Heart right ventricle (tissue), 16 donors: ENCODE data around the gene NAV3. TPM values are rescaled to one million over a fixed set of nuclear protein-coding genes. Genes with fewer than 3 reads are reported as not detected.

Experiments used
- ATAC-seq, 8 donors: fragments of 200-7000 bp; cut with Tn5 transposase; one replicate each; pipeline ENCODE4 v1.9.1; 2020; ENCODE audit warnings: mild to moderate bottlenecking in 8 of 8, moderate library complexity in 8 of 8, moderate number of reproducible peaks in 1 of 8
- DNase-seq, 2 donors: peaks; one replicate each; pipeline ENCODE4 v3.0.0-alpha.2; 2020
- H3K27ac ChIP-seq, 10 donors: fragments of 200-600 bp; sonication (generic) in 2 of 10; one replicate each; pipeline versions ENCODE4 v1.5.0 to v1.8.0; 2020 to 2022; ENCODE audit warnings: mild to moderate bottlenecking in 3 of 10
- H3K27me3 ChIP-seq, 7 donors: fragments of 200-600 bp; one replicate each; pipeline ENCODE4 v1.8.0; 2021 to 2022; ENCODE audit warnings: mild to moderate bottlenecking in 2 of 7
- H3K36me3 ChIP-seq, 9 donors: fragments of 200-600 bp; sonication (generic) in 1 of 9; one replicate each; pipeline versions ENCODE4 v1.5.0 to v1.8.0; 2020 to 2022; ENCODE audit warnings: mild to moderate bottlenecking in 2 of 9
- H3K4me1 ChIP-seq, 9 donors: fragments of 200-600 bp; sonication (generic) in 1 of 9; one replicate each; pipeline versions ENCODE4 v1.5.0 to v1.8.0; 2020 to 2022; ENCODE audit warnings: mild to moderate bottlenecking in 4 of 9
- H3K4me3 ChIP-seq, 10 donors: fragments of 200-600 bp; sonication (generic) in 2 of 10; one replicate each; pipeline versions ENCODE4 v1.5.0 to v1.8.0; 2020 to 2022; ENCODE audit warnings: mild to moderate bottlenecking in 7 of 10, moderate library complexity in 2 of 10
- H3K9me3 ChIP-seq, 11 donors: fragments of 200-600 bp in 10 of 11; sonication (generic) in 2 of 11; one replicate each; pipeline versions ENCODE4 v1.5.0 to v1.8.0; 2013 to 2022; ENCODE audit warnings: mild to moderate bottlenecking in 2 of 11, control low read depth in 1 of 11, moderate library complexity in 1 of 11
- WGBS, 2 donors: extraction: QIAGEN DNeasy Blood & Tissue Kit; methylation state at CpG; one replicate each; pipeline ENCODE4 v1.1.7; 2013; ENCODE audit warnings: inconsistent platforms in 1 of 2; 5-methylcytosine and 5-hydroxymethylcytosine counted together
- intact Hi-C, 10 donors: fragments of 100-400 bp; cut with DNase I; formaldehyde crosslinking; loops; one replicate each; pipeline versions ENCODE4 v1.11.1 to v1.14.2; 2022
- polyA plus RNA-seq, 2 donors: library from polyadenylated mRNA; stranded (reverse); fragments of 200-250 nt; gene quantifications; one replicate each; pipeline ENCODE4 v1.2.3, GENCODE V29; 2013
- total RNA-seq, 10 donors: library from RNA; stranded (reverse); fragmentation: NEBNext Ultra II Directional in 3 of 10; extraction: Animal tissue kit (Norgen Biotek cat#: 25700) in 3 of 10; gene quantifications; one replicate each; pipeline versions ENCODE4 v1.2.1 to v1.2.4, GENCODE V29; 2021 to 2023
- TF ChIP-seq, protein P1 (sequence below), 9 donors: fragments of 200-600 bp; sonication (generic) in 2 of 9; IDR thresholded peaks; one replicate each; pipeline versions ENCODE4 v1.5.0 to v1.8.0; 2021 to 2022; ENCODE audit warnings: antibody characterized with exemption in 9 of 9, mild to moderate bottlenecking in 5 of 9, moderate library complexity in 1 of 9
- donor health status: Arrhythmogenic right ventricular cardiomyopathy.
- donor health status: ischemic (EF 13 %, LVEDD 7.1; RV severe dilation, severe dysfunction).
- donor health status: healthy with polysubstance abuse.
- donor health status: DM: no; HTN: yes; CAD: no.
- donor health status: DM: no; HTN: no; CAD: no.
- donor health status: ischemic (EF 25% LVEDD 6.9; RV normal size, moderate dysfunction).
- donor health status: ischemic (EF 25% LVEDD 5.7; RV mildly dilated, moderate dysfunction).
- donor health status: healthy.
- donor health status: DM: yes; HTN: yes; CAD: no.
- donor health status: Ischemic cardiomyopathy.
- donor health status: ischemic (EF 35%, LVEDD 5.7; RV mildly dilated, moderate dysfunction).
- donor health status: nonischemic (EF 11% LVEDD 7.7; RV severe dilation, severe dysfunction).
- donor health status: DM: yes; HTN: yes; CAD: no.
- donor health status: PGD.
- donor health status: ischemic (EF 29% LVEDD 5.4; RV normal size, mild dysfunction).
- donor health status: nonischemic (EF 23%, LVEDD 6.1; RV moderate dilation, normal function).

NAV3 gene
- total and polyA plus RNA-seq, 12 donors, result 0.91 to 7.6 (median 4.6) TPM

DNA sequence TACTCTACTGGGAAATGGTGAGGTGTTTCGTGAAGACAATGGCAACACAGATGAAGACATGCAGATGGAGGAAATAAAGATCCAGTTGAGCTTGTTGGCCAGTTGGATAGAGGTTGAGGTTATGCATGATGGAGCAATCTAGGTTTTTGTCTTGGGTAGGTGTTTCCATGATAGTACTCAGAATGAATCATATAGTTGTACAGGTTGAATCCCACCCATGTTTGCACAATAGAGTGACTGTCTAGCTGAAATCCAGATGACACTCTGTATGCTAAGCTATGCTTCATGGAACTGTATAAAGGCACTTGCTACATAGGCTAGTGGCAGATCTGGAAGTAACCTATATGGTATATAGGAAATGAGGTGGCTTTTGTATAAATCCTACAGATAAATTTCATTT lies 264.9 kb downstream of the NAV3 start:
- H3K27ac ChIP-seq, result no peak overlapping the region
- intact Hi-C loops, result no loop called here
- ATAC-seq, result no peak
- WGBS, 2 donors, result 94 to 100% methylated on average over 1 of the region's 1 CpG
- H3K4me3 ChIP-seq, result no peak overlapping the region
- no peaks in the 10 kb centered on the region for H3K36me3 ChIP-seq
- no peaks in the 10 kb centered on the region for H3K9me3 ChIP-seq
- H3K4me1 ChIP-seq, result no peaks in the 10 kb centered on the region
- no peak for DNase-seq
- no peaks in the 10 kb centered on the region for H3K27me3 ChIP-seq
- TF ChIP-seq, protein P1, sequence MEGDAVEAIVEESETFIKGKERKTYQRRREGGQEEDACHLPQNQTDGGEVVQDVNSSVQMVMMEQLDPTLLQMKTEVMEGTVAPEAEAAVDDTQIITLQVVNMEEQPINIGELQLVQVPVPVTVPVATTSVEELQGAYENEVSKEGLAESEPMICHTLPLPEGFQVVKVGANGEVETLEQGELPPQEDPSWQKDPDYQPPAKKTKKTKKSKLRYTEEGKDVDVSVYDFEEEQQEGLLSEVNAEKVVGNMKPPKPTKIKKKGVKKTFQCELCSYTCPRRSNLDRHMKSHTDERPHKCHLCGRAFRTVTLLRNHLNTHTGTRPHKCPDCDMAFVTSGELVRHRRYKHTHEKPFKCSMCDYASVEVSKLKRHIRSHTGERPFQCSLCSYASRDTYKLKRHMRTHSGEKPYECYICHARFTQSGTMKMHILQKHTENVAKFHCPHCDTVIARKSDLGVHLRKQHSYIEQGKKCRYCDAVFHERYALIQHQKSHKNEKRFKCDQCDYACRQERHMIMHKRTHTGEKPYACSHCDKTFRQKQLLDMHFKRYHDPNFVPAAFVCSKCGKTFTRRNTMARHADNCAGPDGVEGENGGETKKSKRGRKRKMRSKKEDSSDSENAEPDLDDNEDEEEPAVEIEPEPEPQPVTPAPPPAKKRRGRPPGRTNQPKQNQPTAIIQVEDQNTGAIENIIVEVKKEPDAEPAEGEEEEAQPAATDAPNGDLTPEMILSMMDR (IDR thresholded peaks at IDR 0.05), result no peak

DNA sequence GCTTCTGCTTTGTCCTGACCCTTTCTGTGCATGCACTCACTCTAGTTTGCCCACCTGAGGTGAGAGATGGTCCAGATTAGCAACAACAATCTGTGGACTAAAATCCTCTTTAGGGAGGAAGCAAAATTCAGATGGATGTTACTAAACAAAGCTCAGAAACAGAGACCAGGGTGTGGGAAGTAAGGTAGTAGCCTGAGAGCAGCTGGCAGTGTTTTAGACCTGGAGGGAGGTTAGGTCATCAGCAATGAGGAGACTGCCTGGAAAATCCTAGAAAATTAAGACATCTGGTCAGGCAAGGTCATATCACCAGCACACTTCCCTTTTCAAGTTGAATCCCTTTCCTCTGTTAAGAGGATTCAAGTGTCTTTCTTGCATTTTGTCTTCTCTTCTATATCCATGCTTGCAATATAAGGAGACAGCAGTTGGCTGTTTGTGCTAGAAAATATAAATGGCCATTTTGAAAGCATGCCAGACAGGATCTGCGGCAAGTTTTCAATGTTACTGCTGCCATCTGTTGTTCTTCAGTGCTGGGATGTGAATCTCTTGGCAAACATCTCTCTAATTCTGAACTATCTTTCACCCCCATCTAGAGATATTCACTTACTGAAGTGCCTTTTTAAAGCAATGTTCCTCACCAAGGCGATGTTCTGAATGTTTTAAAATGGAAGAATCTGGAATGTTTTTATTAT lies 266.4 kb downstream of the NAV3 start:
- H3K4me3 ChIP-seq, result no peak overlapping the region
- no peak overlapping the region for H3K27ac ChIP-seq
- H3K4me1 ChIP-seq, result no peaks in the 10 kb centered on the region
- no peaks in the 10 kb centered on the region for H3K36me3 ChIP-seq
- TF ChIP-seq, protein P1 (IDR thresholded peaks at IDR 0.05), result no peak
- WGBS, 2 donors, result 28 to 49% methylated on average over 2 of the region's 2 CpGs
- DNase-seq (no peak), ATAC-seq (no peak)
- H3K9me3 ChIP-seq, result no peaks in the 10 kb centered on the region
- no peaks in the 10 kb centered on the region for H3K27me3 ChIP-seq
- intact Hi-C loops, result no loop called here

DNA sequence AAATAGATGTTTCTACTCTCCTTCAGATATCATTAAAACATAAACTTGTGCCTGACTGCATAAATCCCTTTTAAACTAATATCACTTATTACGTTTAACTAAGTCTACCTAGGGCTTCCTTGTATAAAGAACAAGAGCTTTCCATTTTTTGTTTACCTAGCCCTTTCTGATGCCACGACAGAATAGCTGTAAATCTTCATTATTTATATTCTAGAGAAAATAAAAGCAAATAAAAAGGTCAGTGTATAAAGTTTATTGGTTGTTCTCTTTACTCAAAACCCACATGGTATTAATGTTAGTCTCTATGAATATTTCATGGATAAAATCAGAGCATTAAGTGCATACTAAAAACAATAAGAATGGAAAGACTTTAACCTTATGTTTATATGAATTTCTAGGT lies 269.1 kb downstream of the NAV3 start:
- intact Hi-C loops, result no loop called here
- Histone ChIP-seq H3K4me3 (no peak overlapping the region), H3K27ac (no peak overlapping the region), H3K4me1 (no peaks in the 10 kb centered on the region), H3K36me3 (no peaks in the 10 kb centered on the region), H3K9me3 (no peaks in the 10 kb centered on the region), H3K27me3 (no peaks in the 10 kb centered on the region)
- ATAC-seq (no peak), DNase-seq (no peak)
- 44 to 90% methylated on average over 2 of the region's 2 CpGs for WGBS, 2 donors
- TF ChIP-seq, protein P1 (IDR thresholded peaks at IDR 0.05), result no peak

DNA sequence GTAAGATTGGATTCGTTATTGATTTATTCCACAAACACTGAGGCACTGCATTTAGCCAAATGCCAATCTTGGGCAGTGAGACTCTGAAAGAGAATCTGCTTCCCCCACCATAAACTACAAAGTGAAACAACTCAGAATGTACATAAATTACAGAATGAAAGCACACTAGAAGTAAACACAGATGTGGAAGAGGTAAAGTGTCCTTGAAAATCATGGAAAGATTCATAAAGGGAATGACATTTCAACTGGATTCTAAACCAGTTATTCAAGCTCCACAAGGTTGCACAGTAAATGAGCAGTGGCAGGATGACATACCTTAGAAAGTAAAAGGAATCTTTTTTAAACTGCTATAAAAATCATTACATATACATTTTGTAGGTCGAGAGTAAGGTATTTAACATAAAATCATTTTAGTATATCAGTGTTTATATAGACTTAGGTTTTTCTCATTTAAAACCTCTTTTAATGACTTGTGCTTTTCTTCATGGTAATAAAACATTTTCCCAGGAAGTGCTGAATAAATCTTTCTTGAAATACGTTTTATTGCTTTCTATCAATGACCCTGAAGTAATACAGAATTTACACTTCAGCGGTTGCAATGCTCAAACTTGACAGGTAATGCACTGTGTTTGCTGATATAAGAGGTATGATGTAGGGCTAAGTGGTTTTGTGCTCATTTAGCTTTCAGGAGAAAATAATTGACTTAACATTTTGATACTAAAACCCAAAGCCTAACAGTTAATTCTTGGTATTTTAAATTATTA lies 270.6 kb downstream of the NAV3 start:
- H3K27me3 ChIP-seq, result no peaks in the 10 kb centered on the region
- intact Hi-C loops, result no loop called here
- DNase-seq (no peak), ATAC-seq (no peak)
- no peak overlapping the region for H3K27ac ChIP-seq
- H3K4me3 ChIP-seq, result no peak overlapping the region
- H3K9me3 ChIP-seq, result no peaks in the 10 kb centered on the region
- WGBS, 2 donors, result 82 to 91% methylated on average over 4 of the region's 4 CpGs
- H3K36me3 ChIP-seq, result no peaks in the 10 kb centered on the region
- H3K4me1 ChIP-seq, result no peaks in the 10 kb centered on the region
- TF ChIP-seq, protein P1 (IDR thresholded peaks at IDR 0.05), result no peak
